WTC11 (cell line): ENCODE measurements around the gene CELF2.

Experiments used
- ESRRA ChIP-seq: sonication (generic); formaldehyde crosslinking; IDR thresholded peaks from 2 replicates; pipeline ENCODE4 v1.8.1; 2022; ENCODE audit warnings: mild to moderate bottlenecking, missing genetic modification reagents, borderline replicate concordance
- GABPB1 ChIP-seq: sonication (generic); formaldehyde crosslinking; IDR thresholded peaks from 2 replicates; pipeline ENCODE4 v1.8.1; 2023; ENCODE audit warnings: mild to moderate bottlenecking, missing genetic modification reagents
- MXD4 ChIP-seq: fragments of 250-450 bp; sonication (Bioruptor Pico); IDR thresholded peaks from 2 replicates; pipeline ENCODE4 v1.8.0; 2021; ENCODE audit warnings: mild to moderate bottlenecking, moderate library complexity, borderline replicate concordance
- SMAD4 ChIP-seq: sonication (generic); formaldehyde crosslinking; IDR thresholded peaks from 2 replicates; pipeline ENCODE4 v1.8.0; 2022; ENCODE audit warnings: mild to moderate bottlenecking, missing genetic modification reagents
- ZBTB21 ChIP-seq: sonication (generic); formaldehyde crosslinking; IDR thresholded peaks from 2 replicates; pipeline ENCODE4 v1.8.1; 2023; ENCODE audit warnings: mild to moderate bottlenecking, missing genetic modification reagents, borderline replicate concordance
- ZNF138 ChIP-seq: sonication (generic); formaldehyde crosslinking; conservative IDR thresholded peaks from 2 replicates; pipeline ENCODE4 v1.8.1; 2022; ENCODE audit warnings: mild to moderate bottlenecking, moderate library complexity, missing genetic modification reagents
- TF ChIP-seq, protein P1 (sequence below): sonication (generic); formaldehyde crosslinking; conservative IDR thresholded peaks from 2 replicates; pipeline ENCODE4 v1.8.1; 2022; ENCODE audit warnings: mild to moderate bottlenecking, missing genetic modification reagents
- TF ChIP-seq, protein P2 (sequence below): fragments of 200-600 bp; IDR thresholded peaks from 2 replicates; pipeline ENCODE4 v1.8.0; 2022; ENCODE audit warnings: antibody characterized with exemption
- TF ChIP-seq, protein P3 (sequence below): sonication (generic); formaldehyde crosslinking; IDR thresholded peaks from 2 replicates; pipeline ENCODE4 v1.8.0; 2022; ENCODE audit warnings: mild to moderate bottlenecking, missing genetic modification reagents
- TF ChIP-seq, protein P4 (sequence below): sonication (generic); formaldehyde crosslinking; IDR thresholded peaks from 2 replicates; pipeline ENCODE4 v1.8.1; 2022; ENCODE audit warnings: mild to moderate bottlenecking, missing genetic modification reagents, moderate library complexity, borderline replicate concordance
- TF ChIP-seq, protein P5 (sequence below): sonication (generic); formaldehyde crosslinking; IDR thresholded peaks from 2 replicates; pipeline ENCODE4 v1.8.1; 2022; ENCODE audit warnings: missing genetic modification reagents, borderline replicate concordance
- TF ChIP-seq, protein P6 (sequence below): fragments of 250-450 bp; sonication (Bioruptor Pico); conservative IDR thresholded peaks from 2 replicates; pipeline ENCODE4 v1.9.0; 2021; ENCODE audit warnings: mild to moderate bottlenecking
- TF ChIP-seq, protein P7 (sequence below): sonication (generic); formaldehyde crosslinking; IDR thresholded peaks from 2 replicates; pipeline ENCODE4 v1.8.1; 2022; ENCODE audit warnings: low read depth, missing genetic modification reagents, borderline replicate concordance
- TF ChIP-seq, protein P8 (sequence below): sonication (generic); formaldehyde crosslinking; IDR thresholded peaks from 2 replicates; pipeline ENCODE4 v1.8.1; 2023; ENCODE audit warnings: mild to moderate bottlenecking, missing genetic modification reagents, moderate library complexity

DNA sequence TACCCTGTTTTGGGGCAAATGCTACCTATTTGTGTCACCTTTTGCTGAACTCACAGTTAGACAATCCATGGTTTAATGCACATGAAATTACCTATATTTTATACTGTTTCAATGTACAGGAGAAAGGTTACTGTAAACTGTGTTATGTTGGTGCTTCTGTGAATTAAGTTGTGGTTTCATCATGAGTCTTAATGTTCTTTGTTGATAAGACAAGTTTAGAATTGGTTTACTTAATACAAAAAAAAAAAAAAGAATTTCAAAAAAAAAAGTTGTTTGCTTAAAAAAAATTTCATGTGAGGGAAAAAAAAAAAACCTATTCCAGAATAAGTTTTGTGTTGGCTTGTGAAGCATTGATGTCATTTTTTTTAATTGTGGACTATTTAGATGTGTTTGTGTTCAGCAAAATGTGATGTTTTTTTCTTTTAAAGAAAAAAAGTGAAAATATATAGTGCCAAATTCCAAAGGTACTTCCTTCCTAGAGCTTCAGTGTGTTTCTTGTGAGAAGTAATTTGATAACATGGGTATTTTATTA, 313.4 kb downstream of the CELF2 start:
- TF ChIP-seq, protein P1, sequence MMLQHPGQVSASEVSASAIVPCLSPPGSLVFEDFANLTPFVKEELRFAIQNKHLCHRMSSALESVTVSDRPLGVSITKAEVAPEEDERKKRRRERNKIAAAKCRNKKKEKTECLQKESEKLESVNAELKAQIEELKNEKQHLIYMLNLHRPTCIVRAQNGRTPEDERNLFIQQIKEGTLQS (CRISPR knock-in tag), result no peak
- TF ChIP-seq, protein P2, sequence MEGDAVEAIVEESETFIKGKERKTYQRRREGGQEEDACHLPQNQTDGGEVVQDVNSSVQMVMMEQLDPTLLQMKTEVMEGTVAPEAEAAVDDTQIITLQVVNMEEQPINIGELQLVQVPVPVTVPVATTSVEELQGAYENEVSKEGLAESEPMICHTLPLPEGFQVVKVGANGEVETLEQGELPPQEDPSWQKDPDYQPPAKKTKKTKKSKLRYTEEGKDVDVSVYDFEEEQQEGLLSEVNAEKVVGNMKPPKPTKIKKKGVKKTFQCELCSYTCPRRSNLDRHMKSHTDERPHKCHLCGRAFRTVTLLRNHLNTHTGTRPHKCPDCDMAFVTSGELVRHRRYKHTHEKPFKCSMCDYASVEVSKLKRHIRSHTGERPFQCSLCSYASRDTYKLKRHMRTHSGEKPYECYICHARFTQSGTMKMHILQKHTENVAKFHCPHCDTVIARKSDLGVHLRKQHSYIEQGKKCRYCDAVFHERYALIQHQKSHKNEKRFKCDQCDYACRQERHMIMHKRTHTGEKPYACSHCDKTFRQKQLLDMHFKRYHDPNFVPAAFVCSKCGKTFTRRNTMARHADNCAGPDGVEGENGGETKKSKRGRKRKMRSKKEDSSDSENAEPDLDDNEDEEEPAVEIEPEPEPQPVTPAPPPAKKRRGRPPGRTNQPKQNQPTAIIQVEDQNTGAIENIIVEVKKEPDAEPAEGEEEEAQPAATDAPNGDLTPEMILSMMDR, result no peak
- TF ChIP-seq GABPB1 (no peak), ZNF138 (CRISPR knock-in tag) (no peak), SMAD4 (CRISPR knock-in tag) (no peak), MXD4 (no peak), ZBTB21 (CRISPR knock-in tag) (no peak), ESRRA (CRISPR knock-in tag) (no peak)
- TF ChIP-seq, protein P3, sequence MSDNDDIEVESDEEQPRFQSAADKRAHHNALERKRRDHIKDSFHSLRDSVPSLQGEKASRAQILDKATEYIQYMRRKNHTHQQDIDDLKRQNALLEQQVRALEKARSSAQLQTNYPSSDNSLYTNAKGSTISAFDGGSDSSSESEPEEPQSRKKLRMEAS, result no peak
- TF ChIP-seq, protein P4, sequence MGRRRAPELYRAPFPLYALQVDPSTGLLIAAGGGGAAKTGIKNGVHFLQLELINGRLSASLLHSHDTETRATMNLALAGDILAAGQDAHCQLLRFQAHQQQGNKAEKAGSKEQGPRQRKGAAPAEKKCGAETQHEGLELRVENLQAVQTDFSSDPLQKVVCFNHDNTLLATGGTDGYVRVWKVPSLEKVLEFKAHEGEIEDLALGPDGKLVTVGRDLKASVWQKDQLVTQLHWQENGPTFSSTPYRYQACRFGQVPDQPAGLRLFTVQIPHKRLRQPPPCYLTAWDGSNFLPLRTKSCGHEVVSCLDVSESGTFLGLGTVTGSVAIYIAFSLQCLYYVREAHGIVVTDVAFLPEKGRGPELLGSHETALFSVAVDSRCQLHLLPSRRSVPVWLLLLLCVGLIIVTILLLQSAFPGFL (CRISPR knock-in tag), result no peak
- TF ChIP-seq, protein P5, sequence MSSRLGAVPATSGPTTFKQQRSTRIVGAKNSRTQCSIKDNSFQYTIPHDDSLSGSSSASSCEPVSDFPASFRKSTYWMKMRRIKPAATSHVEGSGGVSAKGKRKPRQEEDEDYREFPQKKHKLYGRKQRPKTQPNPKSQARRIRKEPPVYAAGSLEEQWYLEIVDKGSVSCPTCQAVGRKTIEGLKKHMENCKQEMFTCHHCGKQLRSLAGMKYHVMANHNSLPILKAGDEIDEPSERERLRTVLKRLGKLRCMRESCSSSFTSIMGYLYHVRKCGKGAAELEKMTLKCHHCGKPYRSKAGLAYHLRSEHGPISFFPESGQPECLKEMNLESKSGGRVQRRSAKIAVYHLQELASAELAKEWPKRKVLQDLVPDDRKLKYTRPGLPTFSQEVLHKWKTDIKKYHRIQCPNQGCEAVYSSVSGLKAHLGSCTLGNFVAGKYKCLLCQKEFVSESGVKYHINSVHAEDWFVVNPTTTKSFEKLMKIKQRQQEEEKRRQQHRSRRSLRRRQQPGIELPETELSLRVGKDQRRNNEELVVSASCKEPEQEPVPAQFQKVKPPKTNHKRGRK (CRISPR knock-in tag), result no peak
- TF ChIP-seq, protein P6, sequence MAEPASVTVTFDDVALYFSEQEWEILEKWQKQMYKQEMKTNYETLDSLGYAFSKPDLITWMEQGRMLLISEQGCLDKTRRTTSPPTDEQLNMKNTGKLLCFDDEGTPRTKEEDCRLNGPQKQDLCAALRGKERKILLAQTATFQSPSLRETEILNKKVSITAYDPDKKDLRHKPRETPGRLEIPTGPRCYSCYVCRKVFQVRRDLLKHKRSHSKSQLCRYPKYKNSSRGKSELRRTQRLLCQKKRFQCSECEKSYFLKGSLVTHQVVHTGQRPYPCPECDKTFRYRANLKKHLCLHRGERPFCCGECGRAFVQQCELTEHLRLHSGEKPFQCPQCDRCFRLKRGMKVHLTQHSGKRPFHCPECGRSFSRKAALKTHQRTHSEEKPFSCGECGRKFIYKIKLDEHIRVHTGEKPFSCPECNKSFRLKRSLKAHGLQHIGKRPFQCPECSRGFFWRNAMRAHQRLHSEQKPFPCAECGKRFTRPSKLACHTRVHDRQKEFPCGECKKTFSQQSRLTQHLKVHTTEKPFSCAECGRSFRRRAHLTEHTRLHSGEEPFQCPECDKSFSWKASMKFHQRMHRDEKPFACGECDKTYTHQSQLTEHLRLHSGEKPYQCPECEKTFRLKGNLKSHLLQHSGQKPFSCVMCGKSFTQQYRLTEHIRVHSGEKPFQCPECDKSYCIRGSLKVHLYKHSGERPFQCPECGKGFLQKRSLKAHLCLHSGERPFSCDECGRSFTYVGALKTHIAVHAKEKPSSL (CRISPR knock-in tag), result no peak
- TF ChIP-seq, protein P7, sequence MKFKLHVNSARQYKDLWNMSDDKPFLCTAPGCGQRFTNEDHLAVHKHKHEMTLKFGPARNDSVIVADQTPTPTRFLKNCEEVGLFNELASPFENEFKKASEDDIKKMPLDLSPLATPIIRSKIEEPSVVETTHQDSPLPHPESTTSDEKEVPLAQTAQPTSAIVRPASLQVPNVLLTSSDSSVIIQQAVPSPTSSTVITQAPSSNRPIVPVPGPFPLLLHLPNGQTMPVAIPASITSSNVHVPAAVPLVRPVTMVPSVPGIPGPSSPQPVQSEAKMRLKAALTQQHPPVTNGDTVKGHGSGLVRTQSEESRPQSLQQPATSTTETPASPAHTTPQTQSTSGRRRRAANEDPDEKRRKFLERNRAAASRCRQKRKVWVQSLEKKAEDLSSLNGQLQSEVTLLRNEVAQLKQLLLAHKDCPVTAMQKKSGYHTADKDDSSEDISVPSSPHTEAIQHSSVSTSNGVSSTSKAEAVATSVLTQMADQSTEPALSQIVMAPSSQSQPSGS (CRISPR knock-in tag), result no peak
- TF ChIP-seq, protein P8, sequence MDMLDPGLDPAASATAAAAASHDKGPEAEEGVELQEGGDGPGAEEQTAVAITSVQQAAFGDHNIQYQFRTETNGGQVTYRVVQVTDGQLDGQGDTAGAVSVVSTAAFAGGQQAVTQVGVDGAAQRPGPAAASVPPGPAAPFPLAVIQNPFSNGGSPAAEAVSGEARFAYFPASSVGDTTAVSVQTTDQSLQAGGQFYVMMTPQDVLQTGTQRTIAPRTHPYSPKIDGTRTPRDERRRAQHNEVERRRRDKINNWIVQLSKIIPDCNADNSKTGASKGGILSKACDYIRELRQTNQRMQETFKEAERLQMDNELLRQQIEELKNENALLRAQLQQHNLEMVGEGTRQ, result no peak
